HepG2 (cell line): ENCODE results near the gene TM6SF1. TPM values are rescaled to one million over a fixed set of nuclear protein-coding genes. Genes with fewer than 3 reads are reported as not detected.

ENCODE experiments used
- ATAC-seq: fragments of 200-7000 bp; cut with Tn5 transposase; 3 replicates; pipeline ENCODE4 v1.9.1; 2020; ENCODE audit warnings: mild to moderate bottlenecking, moderate library complexity
- BruUV-seq: library from RNA; stranded (reverse); fragments of 400-500 nt; replicated peaks from 2 replicates; lab custom pipeline; 2021; lab: Mats Ljungman, UMichigan
- CTCF ChIA-PET: fragments of 300-600 bp; formaldehyde crosslinking; extraction: SDS; loops from one replicate; lab custom pipeline; 2021; ENCODE audit warnings: low total read pairs, inconsistent platforms, low intra/inter-chr PET ratio; lab: Yijun Ruan, JAX
- POLR2A ChIA-PET: fragments of 350-600 bp; sonication (Branson Sonifier 250); formaldehyde crosslinking; loops from one replicate; lab custom pipeline; 2020; ENCODE audit warnings: antibody characterized with exemption, inconsistent platforms; lab: Yijun Ruan, JAX
- DNase-seq: peaks from one replicate; pipeline ENCODE4 v3.0.0-alpha.2; 2015; ENCODE audit warnings: low spot score
- FAIRE-seq: peaks from 3 replicates; lab custom pipeline; 2011; peaks lifted over from hg19 to GRCh38; lab: Jason Lieb, UNC
- H2AFZ ChIP-seq: one replicate; pipeline ENCODE4 v1.6.1; 2011; ENCODE audit warnings: low read length, inconsistent platforms
- H3K27ac ChIP-seq: fragments of 300-600 bp; 3 replicates; pipeline ENCODE4 v1.8.0; 2011; ENCODE audit warnings: mixed run types, mild to moderate bottlenecking, mixed read lengths, low read length, inconsistent platforms; ENCODE audit not compliant: insufficient read depth; ENCODE audit errors: extremely low read length
- H3K27me3 ChIP-seq, 2 experiments: fragments of 200-600 bp in 1 of 2; 2 replicates in 1 of 2; 3 replicates in 1 of 2; pipeline versions ENCODE4 v1.6.0 to v1.8.0; 2011; ENCODE audit warnings: low read length in 2 of 2, mild to moderate bottlenecking in 2 of 2, moderate library complexity in 2 of 2, inconsistent platforms in 1 of 2; ENCODE audit not compliant: insufficient read depth in 2 of 2, control insufficient read depth in 1 of 2
- H3K36me3 ChIP-seq, 2 experiments: fragments of 200-600 bp in 1 of 2; replicated peaks in 1 of 2; 2 replicates in 1 of 2; 3 replicates in 1 of 2; pipeline versions ENCODE4 v1.5.1 to v1.8.0; 2011; ENCODE audit warnings: low read length in 2 of 2, inconsistent platforms in 1 of 2; ENCODE audit not compliant: insufficient read depth in 2 of 2, control insufficient read depth in 1 of 2
- H3K4me1 ChIP-seq: 2 replicates; pipeline ENCODE4 v1.5.1; 2012; ENCODE audit warnings: low read length, inconsistent platforms; ENCODE audit not compliant: insufficient read depth
- H3K4me2 ChIP-seq: 2 replicates; pipeline ENCODE4 v1.6.0; 2011; ENCODE audit warnings: low read depth, low read length, inconsistent platforms
- H3K4me3 ChIP-seq, 3 experiments: fragments of 200-600 bp in 1 of 3; sonication (generic), shearing (Covaris generic) in 1 of 3; replicated peaks in 1 of 3; 2 replicates each; pipeline ENCODE4 v1.5.1; 2011 to 2016; ENCODE audit warnings: low read length in 3 of 3, inconsistent platforms in 2 of 3, low read depth in 2 of 3, mild to moderate bottlenecking in 2 of 3, control low read depth in 1 of 3, mixed read lengths in 1 of 3; ENCODE audit not compliant: insufficient read depth in 1 of 3
- H3K79me2 ChIP-seq: one replicate; pipeline ENCODE4 v1.6.1; 2011; ENCODE audit warnings: low read length, inconsistent platforms; ENCODE audit not compliant: insufficient read depth
- H3K9ac ChIP-seq: 2 replicates; pipeline ENCODE4 v1.6.0; 2011; ENCODE audit warnings: mild to moderate bottlenecking, low read depth, low read length, inconsistent platforms; ENCODE audit not compliant: insufficient read depth
- H3K9me3 ChIP-seq: 2 replicates; pipeline ENCODE4 v1.5.1; 2012; ENCODE audit warnings: mild to moderate bottlenecking, low read length
- H4K20me1 ChIP-seq: 2 replicates; pipeline ENCODE4 v1.6.0; 2011; ENCODE audit warnings: inconsistent platforms, mild to moderate bottlenecking, low read length, moderate library complexity; ENCODE audit not compliant: insufficient read depth
- GTF3A ChIP-seq: sonication (generic); formaldehyde crosslinking; conservative IDR thresholded peaks from 2 replicates; pipeline ENCODE4 v1.4.0; 2020; ENCODE audit warnings: mild to moderate bottlenecking, missing genetic modification reagents
- MLLT10 ChIP-seq: sonication (generic); formaldehyde crosslinking; IDR thresholded peaks from 2 replicates; pipeline ENCODE4 v1.4.0; 2020; ENCODE audit warnings: missing genetic modification reagents
- MXD4 ChIP-seq: IDR thresholded peaks from 2 replicates; pipeline ENCODE4 v1.6.1; 2016; ENCODE audit warnings: mild to moderate bottlenecking, missing biosample characterization, missing genetic modification reagents
- MYC ChIP-seq: sonication (generic); formaldehyde crosslinking; IDR thresholded peaks from 2 replicates; pipeline ENCODE4 v1.9.0; 2021; ENCODE audit warnings: missing genetic modification reagents, borderline replicate concordance
- ZIK1 ChIP-seq: sonication (generic); formaldehyde crosslinking; IDR thresholded peaks from 2 replicates; pipeline ENCODE4 v1.5.0; 2020; ENCODE audit warnings: mild to moderate bottlenecking, low read depth, missing genetic modification reagents, borderline replicate concordance
- ZNF775 ChIP-seq: sonication (generic); formaldehyde crosslinking; IDR thresholded peaks from 2 replicates; pipeline ENCODE4 v1.4.0; 2020; ENCODE audit warnings: missing genetic modification reagents, mild to moderate bottlenecking, moderate library complexity, borderline replicate concordance
- ZNF790 ChIP-seq: sonication (generic); formaldehyde crosslinking; IDR thresholded peaks from 2 replicates; pipeline ENCODE4 v1.8.0; 2022; ENCODE audit warnings: missing genetic modification reagents, mild to moderate bottlenecking, borderline replicate concordance
- WGBS: methylation state at CpG from one replicate; pipeline ENCODE4 v1.1.6; 2017; ENCODE audit warnings: low lambda C conversion rate; 5-methylcytosine and 5-hydroxymethylcytosine counted together
- in situ Hi-C: cut with HindIII; loops from 2 replicates; pipeline ENCODE4 v1.10.0; 2017; ENCODE audit warnings: low pct_unique_long_range_greater_than_20kb; ENCODE audit not compliant: extremely low pct_ligation_motif_present
- intact Hi-C: fragments of 100-400 bp; cut with micrococcal nuclease; formaldehyde crosslinking; loops from one replicate; pipeline ENCODE4 v1.10.0; 2022; ENCODE audit not compliant: unreplicated experiment
- polyA plus RNA-seq, 8 experiments: library from polyadenylated mRNA; depleted of rRNA in 3 of 8; stranded (reverse) in 7 of 8; unstranded in 1 of 8; fragments of >200 nt; fragmentation: Illumina TruSeq in 4 of 8; extraction: Trizol in 4 of 8; gene quantifications; 2 replicates each; pipeline versions ENCODE4 v1.2.1 to v1.2.3, GENCODE V29; 2011 to 2016; ENCODE audit warnings: low read depth in 4 of 8, missing spikeins in 1 of 8, mixed read lengths in 1 of 8; ENCODE audit not compliant: insufficient read depth in 1 of 8
- total RNA-seq, 5 experiments: library from RNA; depleted of rRNA; stranded (reverse); fragments of >200 nt; fragmentation: Illumina TruSeq; extraction: Trizol; gene quantifications; 2 replicates each; pipeline ENCODE4 v1.2.3, GENCODE V29; 2016; ENCODE audit warnings: low read depth in 1 of 5
- TF ChIP-seq, protein P1 (sequence below): sonication (generic); formaldehyde crosslinking; conservative IDR thresholded peaks from 2 replicates; pipeline ENCODE4 v1.5.0; 2020; ENCODE audit warnings: missing genetic modification reagents
- TF ChIP-seq, protein P2 (sequence below), 2 experiments: IDR thresholded peaks; 2 replicates each; pipeline ENCODE4 v1.6.1; 2011 to 2012; ENCODE audit warnings: low read length in 2 of 2, borderline replicate concordance in 1 of 2, low read depth in 1 of 2, mild to moderate bottlenecking in 1 of 2, moderate library complexity in 1 of 2

TM6SF1 gene
- total and polyA plus RNA-seq, 2 of the 13 experiments (the other 11 are each of a cell fraction or from before 2014, with no cell fraction given) = not detected

DNA sequence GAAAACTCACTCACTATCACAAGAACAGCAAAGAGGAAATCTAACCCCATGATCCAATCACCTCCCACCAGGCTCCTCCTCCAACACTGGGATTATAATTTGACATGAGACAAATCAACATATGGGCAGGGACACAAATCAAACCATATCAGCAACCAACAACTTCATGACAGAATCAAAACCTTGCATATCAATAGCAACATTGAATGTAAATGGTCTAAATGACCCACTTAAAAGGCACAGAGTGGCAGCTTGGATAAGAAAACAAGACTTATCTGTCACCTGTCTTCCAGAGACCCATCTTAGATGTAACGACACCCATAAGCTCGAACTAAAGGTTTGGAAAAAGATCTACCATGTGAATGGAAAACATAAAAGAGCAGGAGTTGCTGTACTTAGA, 59.4 kb downstream of the TM6SF1 start:
- POLR2A ChIA-PET = no interaction called here
- Histone ChIP-seq H3K4me2 (no peak overlapping the region), H3K4me3 (no peak overlapping the region), H3K9ac (no peak overlapping the region), H3K4me1 (no peaks in the 10 kb centered on the region), H2AFZ (no peak overlapping the region), H3K79me2 (no peaks in the 10 kb centered on the region), H3K27ac (no peak overlapping the region), H3K27me3 (no peaks in the 10 kb centered on the region; a peak in 1 of 5 replicates), H3K36me3 (no peaks in the 10 kb centered on the region), H4K20me1 (no peaks in the 10 kb centered on the region), H3K9me3 (no peaks in the 10 kb centered on the region)
- BruUV-seq = no TSS peak
- no peak for FAIRE-seq
- CTCF ChIA-PET = no interaction called here
- TF ChIP-seq, protein P1, sequence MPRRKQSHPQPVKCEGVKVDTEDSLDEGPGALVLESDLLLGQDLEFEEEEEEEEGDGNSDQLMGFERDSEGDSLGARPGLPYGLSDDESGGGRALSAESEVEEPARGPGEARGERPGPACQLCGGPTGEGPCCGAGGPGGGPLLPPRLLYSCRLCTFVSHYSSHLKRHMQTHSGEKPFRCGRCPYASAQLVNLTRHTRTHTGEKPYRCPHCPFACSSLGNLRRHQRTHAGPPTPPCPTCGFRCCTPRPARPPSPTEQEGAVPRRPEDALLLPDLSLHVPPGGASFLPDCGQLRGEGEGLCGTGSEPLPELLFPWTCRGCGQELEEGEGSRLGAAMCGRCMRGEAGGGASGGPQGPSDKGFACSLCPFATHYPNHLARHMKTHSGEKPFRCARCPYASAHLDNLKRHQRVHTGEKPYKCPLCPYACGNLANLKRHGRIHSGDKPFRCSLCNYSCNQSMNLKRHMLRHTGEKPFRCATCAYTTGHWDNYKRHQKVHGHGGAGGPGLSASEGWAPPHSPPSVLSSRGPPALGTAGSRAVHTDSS (CRISPR knock-in tag) = no peak
- TF ChIP-seq MXD4 (CRISPR knock-in tag) (no peak), ZNF775 (CRISPR knock-in tag) (no peak), ZNF790 (CRISPR knock-in tag) (no peak), ZIK1 (CRISPR knock-in tag) (no peak), MLLT10 (CRISPR knock-in tag) (no peak), GTF3A (CRISPR knock-in tag) (no peak), MYC (no peak)
- TF ChIP-seq, protein P2, sequence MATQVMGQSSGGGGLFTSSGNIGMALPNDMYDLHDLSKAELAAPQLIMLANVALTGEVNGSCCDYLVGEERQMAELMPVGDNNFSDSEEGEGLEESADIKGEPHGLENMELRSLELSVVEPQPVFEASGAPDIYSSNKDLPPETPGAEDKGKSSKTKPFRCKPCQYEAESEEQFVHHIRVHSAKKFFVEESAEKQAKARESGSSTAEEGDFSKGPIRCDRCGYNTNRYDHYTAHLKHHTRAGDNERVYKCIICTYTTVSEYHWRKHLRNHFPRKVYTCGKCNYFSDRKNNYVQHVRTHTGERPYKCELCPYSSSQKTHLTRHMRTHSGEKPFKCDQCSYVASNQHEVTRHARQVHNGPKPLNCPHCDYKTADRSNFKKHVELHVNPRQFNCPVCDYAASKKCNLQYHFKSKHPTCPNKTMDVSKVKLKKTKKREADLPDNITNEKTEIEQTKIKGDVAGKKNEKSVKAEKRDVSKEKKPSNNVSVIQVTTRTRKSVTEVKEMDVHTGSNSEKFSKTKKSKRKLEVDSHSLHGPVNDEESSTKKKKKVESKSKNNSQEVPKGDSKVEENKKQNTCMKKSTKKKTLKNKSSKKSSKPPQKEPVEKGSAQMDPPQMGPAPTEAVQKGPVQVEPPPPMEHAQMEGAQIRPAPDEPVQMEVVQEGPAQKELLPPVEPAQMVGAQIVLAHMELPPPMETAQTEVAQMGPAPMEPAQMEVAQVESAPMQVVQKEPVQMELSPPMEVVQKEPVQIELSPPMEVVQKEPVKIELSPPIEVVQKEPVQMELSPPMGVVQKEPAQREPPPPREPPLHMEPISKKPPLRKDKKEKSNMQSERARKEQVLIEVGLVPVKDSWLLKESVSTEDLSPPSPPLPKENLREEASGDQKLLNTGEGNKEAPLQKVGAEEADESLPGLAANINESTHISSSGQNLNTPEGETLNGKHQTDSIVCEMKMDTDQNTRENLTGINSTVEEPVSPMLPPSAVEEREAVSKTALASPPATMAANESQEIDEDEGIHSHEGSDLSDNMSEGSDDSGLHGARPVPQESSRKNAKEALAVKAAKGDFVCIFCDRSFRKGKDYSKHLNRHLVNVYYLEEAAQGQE (IDR thresholded peaks at IDR 0.05; ENCODE audit: borderline replicate concordance in 1 of 2, low read depth in 1 of 2, low read length in 2 of 2) = no peak
- ATAC-seq = no peak
- intact Hi-C loops (no loop called here), in situ Hi-C loops (no loop called here)
- no peak for DNase-seq
- WGBS = 0% methylated on average over 2 of the region's 2 CpGs
